Natural killer cell (primary cell): Measurements from ENCODE around the gene ADRM1. TPM values are rescaled to one million over a fixed set of nuclear protein-coding genes. Genes with fewer than 3 reads are reported as not detected.

Source experiments
- ATAC-seq, 3 donors: fragments of 150-1000 bp in 2 of 3; fragments of 200-7000 bp in 1 of 3; cut with Tn5 transposase; 1 replicate in 1 of 3; 2 replicates in 2 of 3; pipeline ENCODE4 v1.10.0; 2021; ENCODE audit warnings: mild to moderate bottlenecking in 2 of 3, moderate library complexity in 2 of 3
- DNase-seq, 2 donors: peaks; one replicate each; pipeline versions ENCODE4 v3.0.0 to v3.0.0-alpha.2; 2013 to 2021; ENCODE audit warnings: mixed read lengths in 1 of 2
- H3K27ac ChIP-seq: one replicate; pipeline ENCODE4 v1.5.1; 2013; ENCODE audit warnings: mild to moderate bottlenecking, low read length
- H3K27me3 ChIP-seq: one replicate; pipeline ENCODE4 v1.6.1; 2013; ENCODE audit warnings: low read length; ENCODE audit not compliant: control insufficient read depth, insufficient read depth
- H3K36me3 ChIP-seq: one replicate; pipeline ENCODE4 v1.6.1; 2013; ENCODE audit warnings: low read length; ENCODE audit not compliant: control insufficient read depth, insufficient read depth
- H3K4me1 ChIP-seq: one replicate; pipeline ENCODE4 v1.6.1; 2013; ENCODE audit warnings: low read length; ENCODE audit not compliant: control insufficient read depth, insufficient read depth
- H3K4me3 ChIP-seq: one replicate; pipeline ENCODE4 v1.5.1; 2013; ENCODE audit warnings: low read length
- H3K9me3 ChIP-seq: one replicate; pipeline ENCODE4 v1.6.1; 2013; ENCODE audit warnings: low read length; ENCODE audit not compliant: control insufficient read depth, insufficient read depth
- H3K27ac Mint-ChIP-seq, 2 donors: one replicate each; pipeline ENCODE4 v1.8.0; 2022; ENCODE audit warnings: mild to moderate bottlenecking in 2 of 2, mixed read lengths in 2 of 2, moderate library complexity in 1 of 2
- H3K27me3 Mint-ChIP-seq, 2 donors: one replicate each; pipeline ENCODE4 v1.8.0; 2022; ENCODE audit warnings: low read depth in 2 of 2, mixed read lengths in 2 of 2
- H3K36me3 Mint-ChIP-seq: one replicate; pipeline ENCODE4 v1.8.0; 2022; ENCODE audit warnings: mixed read lengths
- H3K4me1 Mint-ChIP-seq, 2 donors: one replicate each; pipeline ENCODE4 v1.8.0; 2022; ENCODE audit warnings: mixed read lengths in 2 of 2
- H3K4me3 Mint-ChIP-seq: one replicate; pipeline ENCODE4 v1.8.0; 2022; ENCODE audit warnings: mild to moderate bottlenecking, moderate library complexity, mixed read lengths
- H3K9me3 Mint-ChIP-seq, 2 donors: one replicate each; pipeline ENCODE4 v1.8.0; 2022; ENCODE audit warnings: mixed read lengths in 2 of 2
- CTCF ChIP-seq: fragments of 200-600 bp; IDR thresholded peaks from one replicate; pipeline ENCODE4 v1.8.0; 2022; ENCODE audit warnings: antibody characterized with exemption
- WGBS: methylation state at CpG from one replicate; pipeline ENCODE4 v1.1.7; 2013; ENCODE audit warnings: missing lambda C conversion rate; ENCODE audit not compliant: insufficient coverage; 5-methylcytosine and 5-hydroxymethylcytosine counted together
- intact Hi-C: fragments of 100-400 bp; cut with micrococcal nuclease; formaldehyde crosslinking; loops from one replicate; pipeline ENCODE4 v1.14.2; 2022
- total RNA-seq, 4 donors: library from RNA; stranded (reverse); fragments of 120-200 nt in 1 of 4; gene quantifications; one replicate each; pipeline versions ENCODE4 v1.2.3 to v1.2.4, GENCODE V29; 2013 to 2022

ADRM1 gene
- total RNA-seq, 3 donors from 2014 or later (not counting 1 experiment from before 2014, with no cell fraction given) = 81.4 to 88.4 (median 84.6) TPM

- Histone ChIP-seq H3K36me3 (no peaks in the 10 kb centered on the region), H3K4me1 (no peaks in the 10 kb centered on the region), H3K9me3 (no peaks in the 10 kb centered on the region), H3K27me3 (no peaks in the 10 kb centered on the region), H3K27ac (no peak overlapping the region), H3K4me3 (no peak overlapping the region)
- ATAC-seq (no peak), DNase-seq (no peak)
- Mint-ChIP-seq H3K4me3 (no peak overlapping the region), H3K9me3 (no peaks in the 10 kb centered on the region), H3K27ac (no peak overlapping the region), H3K36me3 (no peaks in the 10 kb centered on the region), H3K27me3 (no peaks in the 10 kb centered on the region), H3K4me1 (no peaks in the 10 kb centered on the region)
- no peak for TF ChIP-seq CTCF
- 82% methylated on average over 11 of the region's 11 CpGs for WGBS
- intact Hi-C loops = no loop called here
These were observed 52.7 kb downstream of the ADRM1 start for GRCh38 chr20:62355516-62355877.

- no peak for DNase-seq
- intact Hi-C loops = no loop called here
These were observed 53.2 kb downstream of the ADRM1 start for GRCh38 chr20:62355878-62356588.

GRCh38 chr20:62356589-62357186, 53.9 kb downstream of the ADRM1 start:
- H3K4me3 Mint-ChIP-seq = no peak overlapping the region
- Histone ChIP-seq H3K4me3 (no peak overlapping the region), H3K36me3 (no peaks in the 10 kb centered on the region), H3K4me1 (no peaks in the 10 kb centered on the region), H3K9me3 (no peaks in the 10 kb centered on the region), H3K27ac (no peak overlapping the region), H3K27me3 (no peaks in the 10 kb centered on the region)
- H3K27ac Mint-ChIP-seq = no peak overlapping the region
- no peaks in the 10 kb centered on the region for H3K36me3 Mint-ChIP-seq
- no peaks in the 10 kb centered on the region for H3K27me3 Mint-ChIP-seq
- no peak for ATAC-seq
- no peaks in the 10 kb centered on the region for H3K4me1 Mint-ChIP-seq
- WGBS = 71% methylated on average over 17 of the region's 17 CpGs
- TF ChIP-seq CTCF = no peak
- no peaks in the 10 kb centered on the region for H3K9me3 Mint-ChIP-seq
- DNase-seq = no peak
- intact Hi-C loops = no loop called here

More at GRCh38 chr20:62355878-62356588, 53.2 kb downstream of the ADRM1 start:
- H3K27ac Mint-ChIP-seq = no peak overlapping the region
- no peaks in the 10 kb centered on the region for H3K36me3 ChIP-seq
- H3K4me3 Mint-ChIP-seq = no peak overlapping the region
- H3K9me3 Mint-ChIP-seq = no peaks in the 10 kb centered on the region
- WGBS = 77% methylated on average over 29 of the region's 29 CpGs
- no peak overlapping the region for H3K4me3 ChIP-seq
- H3K4me1 Mint-ChIP-seq = no peaks in the 10 kb centered on the region
- no peaks in the 10 kb centered on the region for H3K27me3 ChIP-seq
- H3K36me3 Mint-ChIP-seq = no peaks in the 10 kb centered on the region
- ATAC-seq = no peak
- H3K27me3 Mint-ChIP-seq = no peaks in the 10 kb centered on the region
- H3K27ac ChIP-seq = no peak overlapping the region
- TF ChIP-seq CTCF = no peak
- H3K4me1 ChIP-seq = no peaks in the 10 kb centered on the region
- no peaks in the 10 kb centered on the region for H3K9me3 ChIP-seq
